D721Med (cell line): ENCODE results near the gene PREX1.

ENCODE experiments used
- DNase-seq: peaks from one replicate; pipeline ENCODE4 v3.0.0; 2011; ENCODE audit warnings: low spot score; ENCODE audit not compliant: insufficient read length
- FAIRE-seq: peaks from 2 replicates; lab custom pipeline; 2011; peaks lifted over from hg19 to GRCh38; lab: Jason Lieb, UNC
- TF ChIP-seq, protein P1 (sequence below): IDR thresholded peaks from 2 replicates; pipeline ENCODE4 v1.5.1; 2012; ENCODE audit warnings: mild to moderate bottlenecking, control low read depth; ENCODE audit not compliant: insufficient read depth; ENCODE audit errors: missing control alignments

The PREX1 gene

DNA sequence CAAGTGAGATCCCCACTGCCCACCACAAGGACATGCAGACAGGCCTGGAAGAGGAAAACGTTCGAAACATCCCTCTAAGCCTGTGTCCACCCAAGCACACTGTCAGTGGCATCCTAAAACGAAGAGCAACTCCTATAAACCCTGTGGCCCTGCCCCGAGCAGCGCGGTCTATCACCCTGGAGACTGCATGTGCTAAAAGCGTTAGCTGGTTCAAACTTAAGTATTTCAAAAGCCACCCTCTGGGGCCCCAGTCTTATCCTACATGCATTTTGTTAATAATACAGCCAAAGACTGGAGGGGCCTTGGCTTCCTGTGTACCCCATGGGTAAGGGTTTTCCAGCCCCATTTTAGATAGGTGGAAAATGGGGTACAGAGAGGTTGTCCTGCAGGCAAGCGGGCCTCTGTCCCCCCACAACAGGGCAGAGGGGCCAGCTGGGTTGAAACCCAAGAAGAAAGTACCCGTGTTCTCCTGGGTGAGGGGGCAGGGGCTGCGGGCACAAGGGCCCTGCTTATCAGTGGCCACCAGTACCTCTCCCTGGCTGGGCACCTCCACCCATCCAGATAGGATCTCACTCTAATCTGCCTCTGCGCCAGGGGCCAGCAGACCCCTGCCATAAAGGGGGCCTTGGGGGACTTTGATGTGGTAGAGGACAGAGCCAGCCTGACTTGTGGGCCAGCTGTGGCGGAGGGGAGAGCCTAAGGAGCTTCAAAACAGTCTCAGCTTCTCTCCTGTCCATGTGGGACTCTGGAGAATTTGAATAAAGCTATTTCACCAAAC, 28.3 kb downstream of the PREX1 start:
- DNase-seq (no peak), FAIRE-seq (no peak)
- TF ChIP-seq, protein P1, sequence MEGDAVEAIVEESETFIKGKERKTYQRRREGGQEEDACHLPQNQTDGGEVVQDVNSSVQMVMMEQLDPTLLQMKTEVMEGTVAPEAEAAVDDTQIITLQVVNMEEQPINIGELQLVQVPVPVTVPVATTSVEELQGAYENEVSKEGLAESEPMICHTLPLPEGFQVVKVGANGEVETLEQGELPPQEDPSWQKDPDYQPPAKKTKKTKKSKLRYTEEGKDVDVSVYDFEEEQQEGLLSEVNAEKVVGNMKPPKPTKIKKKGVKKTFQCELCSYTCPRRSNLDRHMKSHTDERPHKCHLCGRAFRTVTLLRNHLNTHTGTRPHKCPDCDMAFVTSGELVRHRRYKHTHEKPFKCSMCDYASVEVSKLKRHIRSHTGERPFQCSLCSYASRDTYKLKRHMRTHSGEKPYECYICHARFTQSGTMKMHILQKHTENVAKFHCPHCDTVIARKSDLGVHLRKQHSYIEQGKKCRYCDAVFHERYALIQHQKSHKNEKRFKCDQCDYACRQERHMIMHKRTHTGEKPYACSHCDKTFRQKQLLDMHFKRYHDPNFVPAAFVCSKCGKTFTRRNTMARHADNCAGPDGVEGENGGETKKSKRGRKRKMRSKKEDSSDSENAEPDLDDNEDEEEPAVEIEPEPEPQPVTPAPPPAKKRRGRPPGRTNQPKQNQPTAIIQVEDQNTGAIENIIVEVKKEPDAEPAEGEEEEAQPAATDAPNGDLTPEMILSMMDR: no peak

DNA sequence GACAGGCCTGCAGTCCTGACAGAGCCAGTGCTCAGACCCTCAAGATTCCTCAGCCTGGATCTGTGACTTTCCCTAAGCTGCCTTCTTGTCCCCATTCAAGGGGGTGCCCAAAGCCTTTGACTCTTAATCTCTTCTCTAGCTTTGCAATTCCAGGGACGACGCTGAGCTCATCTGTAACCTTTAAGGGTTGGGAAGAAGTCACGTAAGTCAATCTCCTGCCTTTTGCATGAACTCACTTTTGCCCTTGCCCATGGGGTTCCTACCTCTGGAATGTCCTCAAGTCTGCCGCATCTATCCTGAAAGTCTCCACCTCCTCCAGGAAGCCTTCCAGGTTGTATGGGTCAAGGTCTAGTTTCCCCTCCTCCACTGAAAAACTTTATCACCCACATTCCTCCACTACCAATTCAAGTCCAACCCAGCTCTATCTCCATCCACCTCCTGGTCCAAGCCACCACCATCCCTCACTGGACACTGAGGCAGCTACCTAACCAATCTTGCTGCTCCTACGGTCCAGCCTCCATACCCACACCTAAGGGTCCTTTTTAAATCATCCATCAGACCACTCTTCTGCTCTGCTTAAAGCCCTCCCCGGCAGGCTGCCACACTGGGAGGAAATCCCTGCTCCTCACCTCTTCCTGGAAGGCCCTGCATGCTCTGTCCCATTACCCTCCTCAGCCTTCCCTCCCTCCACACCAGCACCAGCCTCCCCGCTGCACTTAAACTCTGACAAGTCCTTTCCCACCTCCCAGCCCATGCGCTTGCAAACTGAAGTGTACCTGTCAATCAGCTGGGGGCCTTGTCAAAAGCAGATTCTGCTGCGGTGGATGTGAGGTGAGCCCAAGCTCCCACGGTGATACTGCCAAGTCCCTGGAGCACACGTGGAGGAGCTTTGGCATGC, 29.7 kb downstream of the PREX1 start:
- TF ChIP-seq, protein P1: no peak
- DNase-seq: no peak
- FAIRE-seq: no peak

DNA sequence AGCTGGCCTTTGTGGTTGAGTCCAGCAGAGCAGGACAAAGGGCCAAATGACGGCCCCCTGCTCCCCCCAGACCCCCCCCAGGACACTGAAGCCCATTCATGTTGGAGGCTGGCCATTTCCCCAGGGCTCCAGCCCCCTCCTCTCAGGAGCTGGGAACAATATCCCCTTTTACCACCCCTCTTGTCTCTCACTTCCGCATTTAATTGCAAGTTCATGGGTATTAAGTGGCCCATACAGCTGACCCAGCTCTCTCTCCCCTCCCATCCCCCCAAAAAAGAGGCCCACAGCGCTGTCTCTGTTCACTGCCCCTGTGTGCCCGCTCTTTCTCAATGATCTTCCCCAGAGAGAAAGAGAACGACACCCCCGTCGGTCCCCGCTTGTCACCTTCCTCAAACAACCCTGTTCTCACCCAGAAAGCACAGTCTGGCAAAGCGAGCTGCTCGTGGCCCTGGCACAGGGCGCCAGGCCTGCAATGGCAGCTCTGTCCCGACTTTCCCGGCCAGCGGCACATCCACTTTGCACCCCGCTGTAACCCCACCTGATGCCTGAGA, 30.4 kb downstream of the PREX1 start:
- TF ChIP-seq, protein P1: no peak
- DNase-seq: no peak
- no peak for FAIRE-seq

DNA sequence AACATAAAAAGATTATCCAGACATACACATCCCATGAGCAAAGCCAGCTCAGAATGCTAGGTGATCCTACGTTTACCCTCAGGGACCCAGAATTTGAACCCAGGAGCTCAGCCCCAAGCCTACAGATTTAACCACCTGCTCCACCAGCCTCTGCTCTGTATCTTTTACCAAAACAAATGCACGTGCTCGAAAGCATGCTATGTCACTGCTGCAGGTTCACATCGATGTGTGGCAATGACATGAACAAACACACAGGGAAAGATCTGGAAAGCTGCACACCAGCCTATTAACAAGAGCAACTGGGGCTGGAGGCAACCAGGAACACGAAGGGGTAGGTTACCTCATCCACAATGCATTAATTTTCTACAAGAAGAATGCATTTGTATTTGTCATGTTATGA, 32.1 kb downstream of the PREX1 start:
- TF ChIP-seq, protein P1: no peak
- DNase-seq: no peak
- FAIRE-seq: no peak

DNA sequence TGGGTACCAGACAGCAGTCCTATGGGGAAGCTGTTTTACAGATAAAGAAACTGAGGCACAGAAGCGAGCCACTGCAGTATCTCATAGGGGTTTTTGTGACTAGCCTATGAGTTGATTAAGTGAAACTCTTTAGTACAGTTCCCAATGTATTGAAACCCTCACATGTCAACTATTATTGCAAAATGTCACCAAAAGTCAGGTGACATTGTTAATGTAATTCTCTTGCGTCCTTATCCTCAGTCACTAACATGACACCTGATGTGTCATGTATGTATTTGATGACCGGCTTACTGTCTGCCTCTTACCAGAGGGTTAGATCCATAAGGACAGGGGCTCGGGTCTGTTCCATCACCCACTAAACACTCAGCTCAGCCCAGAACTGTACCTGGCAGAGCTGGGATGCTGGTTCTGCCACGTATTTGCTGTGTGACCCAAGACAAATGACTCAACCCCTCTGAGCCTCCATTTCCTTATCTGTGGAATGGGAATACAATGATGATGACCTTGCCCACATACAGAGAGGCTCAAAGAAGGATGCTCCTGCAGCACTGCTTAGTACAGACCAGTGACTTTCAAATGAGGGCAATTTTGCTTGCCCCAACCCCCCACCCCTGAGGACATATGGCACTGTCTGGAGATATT, 32.9 kb downstream of the PREX1 start:
- TF ChIP-seq, protein P1: no peak
- DNase-seq (no peak), FAIRE-seq (no peak)

DNA sequence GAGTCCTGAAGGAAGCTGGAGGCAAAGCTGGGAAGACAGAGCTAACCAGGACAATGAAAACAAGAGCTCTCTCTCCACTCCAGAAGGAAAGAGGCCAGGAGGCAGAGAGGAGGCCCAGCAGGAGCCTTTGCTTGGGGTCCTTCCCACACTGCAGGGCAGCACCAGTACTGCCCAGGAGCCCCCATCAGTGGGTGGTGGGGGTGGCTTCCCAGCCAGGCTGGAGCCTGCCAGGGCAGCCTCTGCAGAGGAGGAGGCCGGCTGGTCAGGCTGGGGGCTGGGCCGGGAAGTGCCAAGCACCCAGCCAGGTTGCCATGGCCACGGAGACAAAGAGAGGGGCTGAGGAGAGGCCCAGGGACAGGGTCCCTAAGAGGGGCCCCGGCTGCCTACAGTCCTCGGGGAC, 33.4 kb downstream of the PREX1 start:
- FAIRE-seq: no peak
- no peak for DNase-seq
- TF ChIP-seq, protein P1: no peak
